ENCODE data around the gene PHKG2.

GRCh38 chr16:30777591-30778297 lies 29.5 kb downstream of the PHKG2 start:
- TF ChIP-seq, protein P1, sequence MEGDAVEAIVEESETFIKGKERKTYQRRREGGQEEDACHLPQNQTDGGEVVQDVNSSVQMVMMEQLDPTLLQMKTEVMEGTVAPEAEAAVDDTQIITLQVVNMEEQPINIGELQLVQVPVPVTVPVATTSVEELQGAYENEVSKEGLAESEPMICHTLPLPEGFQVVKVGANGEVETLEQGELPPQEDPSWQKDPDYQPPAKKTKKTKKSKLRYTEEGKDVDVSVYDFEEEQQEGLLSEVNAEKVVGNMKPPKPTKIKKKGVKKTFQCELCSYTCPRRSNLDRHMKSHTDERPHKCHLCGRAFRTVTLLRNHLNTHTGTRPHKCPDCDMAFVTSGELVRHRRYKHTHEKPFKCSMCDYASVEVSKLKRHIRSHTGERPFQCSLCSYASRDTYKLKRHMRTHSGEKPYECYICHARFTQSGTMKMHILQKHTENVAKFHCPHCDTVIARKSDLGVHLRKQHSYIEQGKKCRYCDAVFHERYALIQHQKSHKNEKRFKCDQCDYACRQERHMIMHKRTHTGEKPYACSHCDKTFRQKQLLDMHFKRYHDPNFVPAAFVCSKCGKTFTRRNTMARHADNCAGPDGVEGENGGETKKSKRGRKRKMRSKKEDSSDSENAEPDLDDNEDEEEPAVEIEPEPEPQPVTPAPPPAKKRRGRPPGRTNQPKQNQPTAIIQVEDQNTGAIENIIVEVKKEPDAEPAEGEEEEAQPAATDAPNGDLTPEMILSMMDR (conservative IDR thresholded peaks at IDR 0.05) = no peak
- TF ChIP-seq ZFX (IDR thresholded peaks at IDR 0.05) = no peak
